K562 (cell line): Measurements from ENCODE around the gene SNIP1. TPM values are rescaled to one million over a fixed set of nuclear protein-coding genes. Genes with fewer than 3 reads are reported as not detected.

Source experiments
- BACH1 ChIP-seq: fragments of 200-800 bp; sonication (Bioruptor generic); IDR thresholded peaks from 2 replicates; pipeline ENCODE4 v1.6.1; 2016; ENCODE audit warnings: missing genetic modification characterization, missing compliant biosample characterization
- CBFA2T2 ChIP-seq: fragments of 450-650 bp; conservative IDR thresholded peaks from 2 replicates; pipeline ENCODE4 v1.6.1; 2017; ENCODE audit warnings: mild to moderate bottlenecking
- ELF4 ChIP-seq: fragments of 450-650 bp; formaldehyde crosslinking; IDR thresholded peaks from 2 replicates; pipeline ENCODE4 v1.4.0; 2022; ENCODE audit warnings: missing genetic modification characterization
- FOXA1 ChIP-seq: fragments of 450-650 bp; IDR thresholded peaks from 2 replicates; pipeline ENCODE4 v1.6.1; 2016; ENCODE audit warnings: mild to moderate bottlenecking, borderline replicate concordance
- GTF2A2 ChIP-seq: IDR thresholded peaks from 2 replicates; pipeline ENCODE4 v1.6.1; 2016; ENCODE audit warnings: mild to moderate bottlenecking, missing genetic modification characterization, missing compliant biosample characterization
- JUNB ChIP-seq: fragments of 450-650 bp; formaldehyde crosslinking; conservative IDR thresholded peaks from 2 replicates; pipeline ENCODE4 v1.4.0; 2020; ENCODE audit warnings: mild to moderate bottlenecking
- KAT8 ChIP-seq: fragments of 450-650 bp; IDR thresholded peaks from 2 replicates; pipeline ENCODE4 v1.6.1; 2016; ENCODE audit warnings: low read depth, mild to moderate bottlenecking
- MYBL2 ChIP-seq, 2 experiments: fragments of 450-650 bp in 1 of 2; sonication (generic) in 1 of 2; formaldehyde crosslinking in 1 of 2; IDR thresholded peaks; 2 replicates each; pipeline versions ENCODE4 v1.6.1 to v1.8.1; 2017 to 2022; ENCODE audit warnings: borderline replicate concordance in 1 of 2, inconsistent platforms in 1 of 2, low read depth in 1 of 2, mild to moderate bottlenecking in 1 of 2, missing genetic modification reagents in 1 of 2, moderate library complexity in 1 of 2
- NR2C1 ChIP-seq, 2 experiments: fragments of 450-650 bp; IDR thresholded peaks; 2 replicates each; pipeline ENCODE4 v1.6.1; 2017; ENCODE audit warnings: mild to moderate bottlenecking in 2 of 2, antibody characterized with exemption in 1 of 2, inconsistent platforms in 1 of 2, missing compliant biosample characterization in 1 of 2, missing genetic modification characterization in 1 of 2
- POLR2AphosphoS5 ChIP-seq: IDR thresholded peaks from 2 replicates; pipeline ENCODE4 v1.6.1; 2011; ENCODE audit warnings: mild to moderate bottlenecking, low read depth, low read length, moderate library complexity; ENCODE audit not compliant: control insufficient read depth, insufficient read depth
- RAD51 ChIP-seq: fragments of 450-650 bp; IDR thresholded peaks from 2 replicates; pipeline ENCODE4 v1.7.1; 2016; ENCODE audit warnings: low read depth, mild to moderate bottlenecking, borderline replicate concordance
- TCF7L2 ChIP-seq: fragments of 150-350 bp; IDR thresholded peaks from 2 replicates; pipeline ENCODE4 v1.6.1; 2016; ENCODE audit warnings: low read depth, mild to moderate bottlenecking, low read length, moderate library complexity
- TGIF2 ChIP-seq: sonication (generic); formaldehyde crosslinking; IDR thresholded peaks from 2 replicates; pipeline ENCODE4 v1.8.1; 2022; ENCODE audit warnings: mild to moderate bottlenecking, missing genetic modification reagents, moderate library complexity
- XRCC3 ChIP-seq: fragments of 450-650 bp; IDR thresholded peaks from 2 replicates; pipeline ENCODE4 v1.6.1; 2017; ENCODE audit warnings: mild to moderate bottlenecking, moderate library complexity
- YY1 ChIP-seq, 3 experiments: IDR thresholded peaks; 2 replicates each; pipeline ENCODE4 v1.6.1; 2011; ENCODE audit warnings: low read length in 2 of 3, mild to moderate bottlenecking in 2 of 3, moderate library complexity in 2 of 3, borderline replicate concordance in 1 of 3, control low read depth in 1 of 3, low read depth in 1 of 3; ENCODE audit not compliant: insufficient read depth in 3 of 3, insufficient replicate concordance in 2 of 3, control insufficient read depth in 1 of 3, insufficient read length in 1 of 3; ENCODE audit errors: extremely low read depth in 1 of 3
- polyA plus RNA-seq, 8 experiments: library from polyadenylated mRNA; depleted of rRNA in 4 of 8; stranded (reverse) in 5 of 8; unstranded in 3 of 8; fragments of >200 nt; fragmentation: Nextera tagmentation in 2 of 8; fragmentation: Illumina TruSeq in 1 of 8; extraction: Ambion mirVana in 2 of 8; extraction: Trizol in 1 of 8; gene quantifications; 2 replicates each; pipeline versions ENCODE4 v1.2.1 to v1.2.3, GENCODE V29; 2011 to 2014; ENCODE audit warnings: inconsistent platforms in 1 of 8, missing spikeins in 1 of 8
- total RNA-seq, 7 experiments: library from RNA; depleted of rRNA in 6 of 7; stranded (reverse); fragments of >200 nt in 6 of 7; fragmentation: Illumina TruSeq in 2 of 7; extraction: Trizol in 2 of 7; gene quantifications; 2 replicates each; pipeline versions ENCODE4 v1.2.1 to v1.2.3, GENCODE V29; 2011 to 2021; ENCODE audit warnings: low replicate concordance in 1 of 7
- TF ChIP-seq, protein P1 (sequence below): fragments of 450-650 bp; formaldehyde crosslinking; IDR thresholded peaks from 2 replicates; pipeline ENCODE4 v1.4.0; 2022; ENCODE audit warnings: mild to moderate bottlenecking, moderate library complexity
- TF ChIP-seq, protein P2 (sequence below): sonication (generic); formaldehyde crosslinking; IDR thresholded peaks from 2 replicates; pipeline ENCODE4 v1.8.0; 2022; ENCODE audit warnings: mild to moderate bottlenecking, missing genetic modification reagents, borderline replicate concordance
- TF ChIP-seq, protein P3 (sequence below): sonication (generic); formaldehyde crosslinking; IDR thresholded peaks from 2 replicates; pipeline ENCODE4 v1.8.1; 2022; ENCODE audit warnings: missing genetic modification reagents
- TF ChIP-seq, protein P4 (sequence below): fragments of 250-450 bp; sonication (Bioruptor Pico); IDR thresholded peaks from 2 replicates; pipeline ENCODE4 v1.4.0; 2020; ENCODE audit warnings: mild to moderate bottlenecking, moderate library complexity, borderline replicate concordance

SNIP1 gene
- total and polyA plus RNA-seq, 9 of the 15 experiments (the other 6 are each of a cell fraction or from before 2014, with no cell fraction given) = 2.9 to 25.9 (median 14.6) TPM

DNA sequence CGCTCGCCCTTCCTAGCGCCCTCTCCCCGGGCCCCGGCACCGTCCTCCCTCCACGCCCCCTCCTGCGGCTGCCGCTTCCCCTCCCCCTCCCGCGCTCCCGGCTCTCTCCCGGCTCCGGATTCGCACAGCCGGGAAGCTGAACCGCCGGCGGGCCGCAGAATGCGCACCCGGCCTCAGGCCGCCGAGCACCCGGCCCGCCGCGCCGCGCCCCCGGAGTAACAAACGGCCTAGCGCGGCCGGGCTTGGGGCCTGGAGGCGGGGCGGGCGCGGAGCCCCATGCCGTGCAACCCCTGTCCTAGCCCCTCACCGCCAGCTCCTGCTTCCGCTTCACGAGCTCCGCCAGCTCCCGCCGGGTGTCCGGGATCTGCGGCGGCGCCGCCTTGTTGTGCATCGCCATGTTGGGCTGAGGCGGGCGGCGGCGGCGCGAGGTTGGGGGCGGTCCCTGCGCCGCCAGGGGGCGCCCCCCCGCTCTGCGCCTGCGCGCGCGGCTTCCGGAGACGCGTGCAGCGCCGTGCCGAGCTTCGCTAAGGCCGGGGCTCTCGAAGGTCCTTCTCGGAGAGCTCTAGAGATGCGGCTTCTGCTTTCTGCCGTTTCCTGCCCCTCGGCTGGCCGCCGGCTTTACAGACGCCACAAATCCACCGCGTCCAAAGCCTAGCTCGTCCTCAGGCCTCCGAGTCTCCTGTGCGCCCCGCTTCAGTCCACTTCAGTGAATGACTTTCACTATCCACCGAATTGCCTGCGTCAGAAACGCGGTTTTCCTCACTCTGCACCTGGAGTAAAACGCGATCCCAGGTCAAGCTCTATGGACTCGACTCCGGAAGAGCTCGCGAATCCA lies 39.5 kb downstream of the SNIP1 start, which contains the start of gene MEAF6 (continued):
- TF ChIP-seq, protein P1, sequence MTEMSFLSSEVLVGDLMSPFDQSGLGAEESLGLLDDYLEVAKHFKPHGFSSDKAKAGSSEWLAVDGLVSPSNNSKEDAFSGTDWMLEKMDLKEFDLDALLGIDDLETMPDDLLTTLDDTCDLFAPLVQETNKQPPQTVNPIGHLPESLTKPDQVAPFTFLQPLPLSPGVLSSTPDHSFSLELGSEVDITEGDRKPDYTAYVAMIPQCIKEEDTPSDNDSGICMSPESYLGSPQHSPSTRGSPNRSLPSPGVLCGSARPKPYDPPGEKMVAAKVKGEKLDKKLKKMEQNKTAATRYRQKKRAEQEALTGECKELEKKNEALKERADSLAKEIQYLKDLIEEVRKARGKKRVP = no peak
- TF ChIP-seq MYBL2 (IDR thresholded peaks at IDR 0.05; ENCODE audit: low read depth) (no peak), MYBL2 (CRISPR knock-in tag; IDR thresholded peaks at IDR 0.05; ENCODE audit: borderline replicate concordance) (no peak), FOXA1 (no peak), GTF2A2 (tag) (0 out of 2 replicates have a peak, but pooled peaks have one; percentile 37), JUNB (no peak), CBFA2T2 (no peak), YY1 (IDR thresholded peaks at IDR 0.05; ENCODE audit: borderline replicate concordance in 1 of 3, control insufficient read depth in 1 of 3, extremely low read depth in 1 of 3, insufficient read depth in 3 of 3, insufficient read length in 1 of 3, insufficient replicate concordance in 2 of 3, low read depth in 1 of 3, low read length in 2 of 3) (peak; percentile 70 to 97 (median 92)), XRCC3 (no peak), TGIF2 (CRISPR knock-in tag) (no peak; the same call in 1 of the 2 replicates), TCF7L2 (no peak), RAD51 (no peak), KAT8 (no peak), BACH1 (no peak), ELF4 (no peak), POLR2AphosphoS5 (peak; percentile 78), NR2C1 (IDR thresholded peaks at IDR 0.05) (peak; percentile 53; the same call in 1 of the 2 replicates), NR2C1 (tag; IDR thresholded peaks at IDR 0.05) (no peak)
- TF ChIP-seq, protein P2, sequence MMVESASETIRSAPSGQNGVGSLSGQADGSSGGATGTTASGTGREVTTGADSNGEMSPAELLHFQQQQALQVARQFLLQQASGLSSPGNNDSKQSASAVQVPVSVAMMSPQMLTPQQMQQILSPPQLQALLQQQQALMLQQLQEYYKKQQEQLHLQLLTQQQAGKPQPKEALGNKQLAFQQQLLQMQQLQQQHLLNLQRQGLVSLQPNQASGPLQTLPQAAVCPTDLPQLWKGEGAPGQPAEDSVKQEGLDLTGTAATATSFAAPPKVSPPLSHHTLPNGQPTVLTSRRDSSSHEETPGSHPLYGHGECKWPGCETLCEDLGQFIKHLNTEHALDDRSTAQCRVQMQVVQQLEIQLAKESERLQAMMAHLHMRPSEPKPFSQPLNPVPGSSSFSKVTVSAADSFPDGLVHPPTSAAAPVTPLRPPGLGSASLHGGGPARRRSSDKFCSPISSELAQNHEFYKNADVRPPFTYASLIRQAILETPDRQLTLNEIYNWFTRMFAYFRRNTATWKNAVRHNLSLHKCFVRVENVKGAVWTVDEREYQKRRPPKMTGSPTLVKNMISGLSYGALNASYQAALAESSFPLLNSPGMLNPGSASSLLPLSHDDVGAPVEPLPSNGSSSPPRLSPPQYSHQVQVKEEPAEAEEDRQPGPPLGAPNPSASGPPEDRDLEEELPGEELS (CRISPR knock-in tag) = no peak
- TF ChIP-seq, protein P3, sequence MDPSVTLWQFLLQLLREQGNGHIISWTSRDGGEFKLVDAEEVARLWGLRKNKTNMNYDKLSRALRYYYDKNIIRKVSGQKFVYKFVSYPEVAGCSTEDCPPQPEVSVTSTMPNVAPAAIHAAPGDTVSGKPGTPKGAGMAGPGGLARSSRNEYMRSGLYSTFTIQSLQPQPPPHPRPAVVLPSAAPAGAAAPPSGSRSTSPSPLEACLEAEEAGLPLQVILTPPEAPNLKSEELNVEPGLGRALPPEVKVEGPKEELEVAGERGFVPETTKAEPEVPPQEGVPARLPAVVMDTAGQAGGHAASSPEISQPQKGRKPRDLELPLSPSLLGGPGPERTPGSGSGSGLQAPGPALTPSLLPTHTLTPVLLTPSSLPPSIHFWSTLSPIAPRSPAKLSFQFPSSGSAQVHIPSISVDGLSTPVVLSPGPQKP (CRISPR knock-in tag) = no peak
- TF ChIP-seq, protein P4, sequence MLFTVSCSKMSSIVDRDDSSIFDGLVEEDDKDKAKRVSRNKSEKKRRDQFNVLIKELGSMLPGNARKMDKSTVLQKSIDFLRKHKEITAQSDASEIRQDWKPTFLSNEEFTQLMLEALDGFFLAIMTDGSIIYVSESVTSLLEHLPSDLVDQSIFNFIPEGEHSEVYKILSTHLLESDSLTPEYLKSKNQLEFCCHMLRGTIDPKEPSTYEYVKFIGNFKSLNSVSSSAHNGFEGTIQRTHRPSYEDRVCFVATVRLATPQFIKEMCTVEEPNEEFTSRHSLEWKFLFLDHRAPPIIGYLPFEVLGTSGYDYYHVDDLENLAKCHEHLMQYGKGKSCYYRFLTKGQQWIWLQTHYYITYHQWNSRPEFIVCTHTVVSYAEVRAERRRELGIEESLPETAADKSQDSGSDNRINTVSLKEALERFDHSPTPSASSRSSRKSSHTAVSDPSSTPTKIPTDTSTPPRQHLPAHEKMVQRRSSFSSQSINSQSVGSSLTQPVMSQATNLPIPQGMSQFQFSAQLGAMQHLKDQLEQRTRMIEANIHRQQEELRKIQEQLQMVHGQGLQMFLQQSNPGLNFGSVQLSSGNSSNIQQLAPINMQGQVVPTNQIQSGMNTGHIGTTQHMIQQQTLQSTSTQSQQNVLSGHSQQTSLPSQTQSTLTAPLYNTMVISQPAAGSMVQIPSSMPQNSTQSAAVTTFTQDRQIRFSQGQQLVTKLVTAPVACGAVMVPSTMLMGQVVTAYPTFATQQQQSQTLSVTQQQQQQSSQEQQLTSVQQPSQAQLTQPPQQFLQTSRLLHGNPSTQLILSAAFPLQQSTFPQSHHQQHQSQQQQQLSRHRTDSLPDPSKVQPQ (CRISPR knock-in tag) = no peak
